Breast epithelium (tissue), 3 donors: ENCODE data around the gene PARVB.

Source experiments
- POLR2A ChIP-seq: fragments of 450-650 bp; IDR thresholded peaks from one replicate; pipeline ENCODE4 v1.6.1; 2016; ENCODE audit warnings: antibody characterized with exemption, mild to moderate bottlenecking, moderate library complexity
- TF ChIP-seq, protein P1 (sequence below), 3 donors: fragments of 450-650 bp; IDR thresholded peaks; one replicate each; pipeline ENCODE4 v1.5.1; 2016 to 2017; ENCODE audit warnings: antibody characterized with exemption in 3 of 3, mild to moderate bottlenecking in 3 of 3, moderate library complexity in 3 of 3

DNA sequence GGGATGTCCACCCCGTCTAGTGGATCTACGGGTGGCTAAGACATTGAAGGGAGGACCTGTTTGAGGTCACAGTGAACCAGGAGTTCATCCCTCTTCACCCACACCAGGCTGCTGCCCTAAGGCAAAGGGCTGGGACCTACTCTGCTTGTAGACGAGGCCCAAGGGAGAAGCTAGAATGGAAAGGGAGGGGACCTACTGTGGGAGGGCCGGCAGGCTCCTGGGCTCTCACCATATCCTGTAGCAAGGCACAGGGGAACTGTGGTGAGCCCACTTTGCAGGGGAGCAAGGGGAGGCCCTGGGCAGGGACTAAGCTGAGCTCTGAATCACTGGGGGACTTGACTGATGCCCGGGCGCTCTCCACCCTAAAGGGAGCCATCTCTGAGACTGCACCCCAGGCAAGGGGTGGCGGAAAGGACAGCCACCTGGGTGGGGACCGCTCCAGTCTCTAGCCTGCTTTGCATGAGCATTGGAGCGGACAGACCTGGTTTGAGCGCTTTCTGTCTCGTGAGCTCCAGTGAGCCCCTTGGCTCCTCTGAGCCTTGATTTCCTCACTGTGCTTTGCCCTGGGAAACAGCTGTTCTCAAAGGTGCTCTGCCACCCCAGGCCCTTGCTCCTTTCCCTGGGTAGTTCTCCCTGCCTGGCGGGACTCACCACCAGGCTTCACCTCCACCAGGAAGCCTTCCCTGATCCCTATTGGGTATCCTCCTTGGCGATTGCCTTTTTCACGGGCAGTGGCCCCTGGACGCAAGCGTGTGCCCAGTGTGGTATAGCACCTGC, 180.8 kb downstream of the PARVB start:
- no peak for TF ChIP-seq POLR2A
- TF ChIP-seq, protein P1, sequence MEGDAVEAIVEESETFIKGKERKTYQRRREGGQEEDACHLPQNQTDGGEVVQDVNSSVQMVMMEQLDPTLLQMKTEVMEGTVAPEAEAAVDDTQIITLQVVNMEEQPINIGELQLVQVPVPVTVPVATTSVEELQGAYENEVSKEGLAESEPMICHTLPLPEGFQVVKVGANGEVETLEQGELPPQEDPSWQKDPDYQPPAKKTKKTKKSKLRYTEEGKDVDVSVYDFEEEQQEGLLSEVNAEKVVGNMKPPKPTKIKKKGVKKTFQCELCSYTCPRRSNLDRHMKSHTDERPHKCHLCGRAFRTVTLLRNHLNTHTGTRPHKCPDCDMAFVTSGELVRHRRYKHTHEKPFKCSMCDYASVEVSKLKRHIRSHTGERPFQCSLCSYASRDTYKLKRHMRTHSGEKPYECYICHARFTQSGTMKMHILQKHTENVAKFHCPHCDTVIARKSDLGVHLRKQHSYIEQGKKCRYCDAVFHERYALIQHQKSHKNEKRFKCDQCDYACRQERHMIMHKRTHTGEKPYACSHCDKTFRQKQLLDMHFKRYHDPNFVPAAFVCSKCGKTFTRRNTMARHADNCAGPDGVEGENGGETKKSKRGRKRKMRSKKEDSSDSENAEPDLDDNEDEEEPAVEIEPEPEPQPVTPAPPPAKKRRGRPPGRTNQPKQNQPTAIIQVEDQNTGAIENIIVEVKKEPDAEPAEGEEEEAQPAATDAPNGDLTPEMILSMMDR (IDR thresholded peaks at IDR 0.05) = no peak
